ENCODE results near the gene RPL27A.

GRCh38 chr11:8732748-8733241 lies 50.2 kb downstream of the RPL27A start:
- TF ChIP-seq CTCF (IDR thresholded peaks at IDR 0.05; ENCODE audit: low read depth, low read length) (no peak), EZH2phosphoT487 (IDR thresholded peaks at IDR 0.05; ENCODE audit: low read depth) (no peak)

Measured in OCI-LY3 (cell line).